GM18909 (cell line): ENCODE measurements around the gene MYRIP.

Source experiments
- ATAC-seq: cut with Tn5 transposase; IDR thresholded peaks from one replicate; pipeline ENCODE4 v1.9.1; 2021; ENCODE audit warnings: mild to moderate bottlenecking; ENCODE audit not compliant: unreplicated experiment, poor library complexity

Gene MYRIP

DNA sequence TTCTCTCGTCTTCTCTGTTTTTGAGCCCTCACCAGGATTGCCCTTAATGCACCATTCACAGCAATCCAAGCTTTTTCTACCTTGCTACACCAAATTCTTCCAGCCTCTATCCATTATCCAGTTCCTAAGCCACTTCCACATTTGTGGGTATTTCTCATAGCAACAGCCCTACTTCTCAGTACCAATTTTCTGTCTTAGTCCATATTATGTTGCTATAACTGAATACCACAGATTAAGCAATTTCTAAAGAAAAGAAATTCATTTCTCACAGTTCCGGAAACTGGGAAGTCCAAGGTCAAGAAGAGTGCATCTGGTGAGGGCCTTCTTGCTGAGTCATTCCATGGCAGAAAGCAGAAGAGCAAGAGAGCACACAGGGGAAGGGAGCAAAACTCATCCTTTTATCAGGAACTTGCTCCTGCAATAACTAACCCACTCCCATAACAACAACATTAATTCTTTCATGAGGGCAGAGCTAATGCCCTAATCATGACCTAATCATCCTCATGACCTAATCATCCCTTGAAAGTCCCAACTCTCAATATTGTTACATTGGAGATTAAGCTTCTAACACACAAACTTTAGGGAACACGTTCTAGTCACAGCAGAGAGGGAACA, 490.4 kb downstream of the MYRIP start:
- no peak for ATAC-seq

DNA sequence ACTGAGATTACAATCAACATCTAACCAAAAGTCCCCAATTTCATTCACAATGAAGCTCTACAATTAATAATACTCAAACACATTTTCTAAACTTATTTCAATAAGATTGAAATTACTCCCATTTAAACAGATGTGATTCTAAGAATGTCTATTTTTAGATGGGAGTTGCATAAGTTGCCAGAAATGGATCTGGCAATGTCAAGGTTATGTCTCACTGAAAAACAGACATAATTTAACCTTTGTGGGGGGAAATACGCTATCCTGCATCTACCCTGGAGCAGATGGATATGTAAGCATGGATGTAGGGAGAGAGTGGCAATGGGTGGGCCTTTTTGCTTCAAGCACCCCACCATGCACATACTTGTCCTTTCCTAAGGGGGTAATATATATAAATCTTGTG, 493.4 kb downstream of the MYRIP start:
- no peak for ATAC-seq

GRCh38 chr3:40304352-40304751, 494.9 kb downstream of the MYRIP start:
- ATAC-seq, result no peak

DNA sequence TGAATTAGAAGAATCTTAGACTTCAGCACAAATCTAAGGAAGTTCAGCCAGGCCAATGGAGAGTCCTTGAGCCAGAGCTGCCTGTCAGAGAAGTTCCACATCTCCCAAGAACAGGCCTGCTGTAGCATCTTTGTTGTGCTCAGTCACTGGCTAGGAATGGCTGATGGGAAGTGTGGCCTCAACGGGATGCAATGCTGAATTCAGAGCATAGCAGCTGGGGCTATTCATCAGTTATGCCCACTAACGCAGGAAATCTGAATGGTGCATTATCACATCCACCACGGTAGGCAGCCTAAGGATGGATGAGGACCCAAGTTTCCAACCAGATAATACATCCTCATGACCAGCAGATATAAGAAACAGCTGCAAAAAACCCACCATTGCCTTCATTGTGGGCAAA, 496.9 kb downstream of the MYRIP start:
- ATAC-seq, result no peak

- ATAC-seq, result no peak
These were observed 497.8 kb downstream of the MYRIP start for GRCh38 chr3:40307176-40307575.

GRCh38 chr3:40308725-40309417, 499.5 kb downstream of the MYRIP start:
- no peak for ATAC-seq

DNA sequence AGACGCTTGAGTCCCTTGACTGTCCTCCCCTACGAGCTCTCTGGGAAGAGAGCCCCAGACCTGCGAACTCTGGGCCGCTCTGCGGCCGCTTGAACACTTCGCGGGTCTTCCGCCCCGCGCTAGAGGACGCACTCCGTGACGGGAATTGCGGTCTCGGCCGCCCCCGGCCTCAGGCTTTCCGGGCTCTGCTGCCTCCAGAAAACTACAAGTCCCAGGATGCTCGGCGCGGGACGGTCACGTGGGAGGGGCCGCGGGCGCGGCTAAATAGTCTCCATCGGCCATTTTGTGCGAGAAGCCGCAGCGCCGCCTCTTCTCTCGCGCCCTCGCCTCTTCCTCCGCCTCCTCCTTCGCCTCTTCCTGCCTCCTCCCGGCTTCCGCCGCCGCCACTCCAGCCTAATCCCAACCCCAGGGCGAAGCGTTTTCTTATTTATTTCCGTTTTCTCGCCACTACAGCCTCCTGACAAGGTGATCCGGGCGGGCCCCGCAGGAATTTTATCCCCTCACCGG, 500.1 kb downstream of the MYRIP start, which contains the start of gene EIF1B:
Gene EIF1B (plus strand): TSS at position 290 of the 507 bp plus-strand sequence. CDS start 235 bp downstream, outside the sequence.
- ATAC-seq, result peak; percentile 95
